AG04450 (cell line): ENCODE data around the gene ADRA2B. TPM values are rescaled to one million over a fixed set of nuclear protein-coding genes. Genes with fewer than 3 reads are reported as not detected.

Experiments
- CTCF ChIA-PET: fragments of 300-600, 350-600 bp; formaldehyde crosslinking; extraction: SDS; loops from one replicate; lab custom pipeline; 2022; ENCODE audit warnings: antibody characterized with exemption, inconsistent platforms; lab: Charles Lee
- POLR2A ChIA-PET: fragments of 350-600 bp; formaldehyde crosslinking; extraction: SDS; loops from one replicate; lab custom pipeline; 2021; ENCODE audit warnings: antibody characterized with exemption, inconsistent platforms; lab: Yijun Ruan, JAX
- DNase-seq: peaks from one replicate; pipeline ENCODE4 v3.0.0-alpha.2; 2011; ENCODE audit warnings: low read depth, low spot score
- H3K27ac ChIP-seq: one replicate; pipeline ENCODE4 v1.5.1; 2012; ENCODE audit warnings: low read depth, low read length, control low read depth
- H3K27me3 ChIP-seq: one replicate; pipeline ENCODE4 v1.6.0; 2012; ENCODE audit warnings: low read length; ENCODE audit not compliant: control insufficient read depth, insufficient read depth
- H3K4me3 ChIP-seq: 2 replicates; pipeline ENCODE4 v1.5.1; 2011; ENCODE audit warnings: mild to moderate bottlenecking, low read depth, low read length, control low read depth
- H3K9me3 ChIP-seq: 2 replicates; pipeline ENCODE4 v1.5.1; 2012; ENCODE audit warnings: low read length; ENCODE audit not compliant: control insufficient read depth, insufficient read depth
- polyA plus RNA-seq: library from polyadenylated mRNA; depleted of rRNA; stranded (reverse); fragments of >200 nt; gene quantifications from 2 replicates; pipeline ENCODE4 v1.2.3, GENCODE V29; 2011
- TF ChIP-seq, protein P1 (sequence below): IDR thresholded peaks from 2 replicates; pipeline ENCODE4 v1.5.1; 2011; ENCODE audit warnings: low read depth, low read length, control low read depth, inconsistent platforms

The ADRA2B gene
- polyA plus RNA-seq, 1 experiment: not detected

DNA sequence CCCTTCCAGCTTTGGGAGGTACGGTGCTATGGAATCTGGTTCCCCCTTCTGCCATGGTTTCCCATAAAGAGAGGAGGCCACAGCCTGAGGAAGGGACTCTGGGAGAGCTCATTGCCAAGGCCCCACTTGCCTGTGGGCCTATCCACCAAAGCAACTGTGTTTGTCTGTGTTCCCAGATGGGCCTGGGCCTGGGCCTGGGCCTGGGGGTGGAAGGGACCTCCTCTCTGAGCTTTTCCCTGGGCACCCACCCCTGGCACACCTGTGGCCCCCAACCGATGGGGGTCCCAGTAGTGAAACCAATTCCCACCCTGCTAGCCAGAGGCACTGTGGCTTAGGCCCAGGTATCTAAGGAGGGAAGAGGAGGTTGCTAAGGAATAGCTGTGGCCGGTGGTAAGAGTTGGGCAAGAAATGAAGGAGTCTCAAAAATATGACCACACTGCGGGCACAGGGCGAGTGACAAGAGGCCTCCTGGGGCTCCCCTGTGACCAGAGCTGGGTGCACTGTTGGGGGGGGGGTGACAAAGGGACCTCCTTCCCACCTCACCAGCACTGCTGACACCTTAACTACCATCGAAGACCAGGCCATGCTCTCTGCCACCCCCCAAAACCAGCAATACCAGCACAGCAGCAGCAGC lies 33.8 kb upstream of the ADRA2B start:
- Histone ChIP-seq H3K27me3 (no peaks in the 10 kb centered on the region), H3K4me3 (no peak overlapping the region), H3K27ac (no peak overlapping the region), H3K9me3 (no peaks in the 10 kb centered on the region)
- TF ChIP-seq, protein P1, sequence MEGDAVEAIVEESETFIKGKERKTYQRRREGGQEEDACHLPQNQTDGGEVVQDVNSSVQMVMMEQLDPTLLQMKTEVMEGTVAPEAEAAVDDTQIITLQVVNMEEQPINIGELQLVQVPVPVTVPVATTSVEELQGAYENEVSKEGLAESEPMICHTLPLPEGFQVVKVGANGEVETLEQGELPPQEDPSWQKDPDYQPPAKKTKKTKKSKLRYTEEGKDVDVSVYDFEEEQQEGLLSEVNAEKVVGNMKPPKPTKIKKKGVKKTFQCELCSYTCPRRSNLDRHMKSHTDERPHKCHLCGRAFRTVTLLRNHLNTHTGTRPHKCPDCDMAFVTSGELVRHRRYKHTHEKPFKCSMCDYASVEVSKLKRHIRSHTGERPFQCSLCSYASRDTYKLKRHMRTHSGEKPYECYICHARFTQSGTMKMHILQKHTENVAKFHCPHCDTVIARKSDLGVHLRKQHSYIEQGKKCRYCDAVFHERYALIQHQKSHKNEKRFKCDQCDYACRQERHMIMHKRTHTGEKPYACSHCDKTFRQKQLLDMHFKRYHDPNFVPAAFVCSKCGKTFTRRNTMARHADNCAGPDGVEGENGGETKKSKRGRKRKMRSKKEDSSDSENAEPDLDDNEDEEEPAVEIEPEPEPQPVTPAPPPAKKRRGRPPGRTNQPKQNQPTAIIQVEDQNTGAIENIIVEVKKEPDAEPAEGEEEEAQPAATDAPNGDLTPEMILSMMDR: no peak
- ChIA-PET POLR2A (interaction anchor here (1.0 kb wide), 1 partner anchor 58 kb away, joined by 3 read pairs; the partner anchor contains the start of gene STARD7), CTCF (interaction anchor here (0.8 to 1.3 kb wide), 3 partner anchors 12 to 128 kb away, joined by 3 to 4 read pairs (median 3); partner anchors contain the start of gene ASTL)
- no peak for DNase-seq

DNA sequence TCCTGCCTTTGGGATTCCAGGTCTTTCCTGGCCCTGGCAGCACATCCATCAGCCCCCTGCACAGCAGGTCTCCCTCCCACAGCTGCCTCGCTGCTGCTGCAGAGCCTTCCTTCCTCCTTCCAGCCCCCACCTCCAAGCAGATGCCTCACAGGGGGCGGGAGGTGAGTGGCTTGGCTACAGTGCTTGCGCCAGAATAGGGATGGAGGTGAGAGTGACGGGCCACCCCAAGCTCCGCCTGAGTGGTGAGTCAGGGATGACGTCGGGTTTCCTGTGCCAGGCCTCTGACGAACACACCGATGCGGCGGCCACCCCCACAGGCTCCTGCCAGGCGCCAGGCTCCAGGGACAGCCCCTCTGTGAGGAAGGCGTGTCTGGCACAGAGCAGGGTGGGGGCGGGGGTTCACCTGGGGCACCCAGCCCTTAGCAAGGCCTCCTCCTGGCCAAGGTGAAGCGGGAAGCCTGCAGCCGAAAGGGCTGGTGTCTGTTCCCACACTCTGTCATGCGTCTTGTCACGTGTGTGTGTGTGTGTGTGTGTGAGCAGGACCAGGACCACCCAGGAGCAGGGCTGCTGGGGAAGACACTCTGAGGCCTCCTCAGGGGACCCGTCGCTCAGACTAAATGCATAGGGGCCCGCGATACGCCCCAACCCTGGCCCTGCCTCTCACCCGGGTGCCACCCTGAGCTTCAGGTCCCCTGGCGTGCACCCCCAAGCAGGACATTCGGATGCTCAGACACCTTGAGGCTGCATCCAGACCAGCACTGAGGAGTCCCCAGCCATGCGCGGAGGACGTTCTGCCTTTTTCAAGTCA lies 32.2 kb upstream of the ADRA2B start:
- TF ChIP-seq, protein P1: no peak
- ChIA-PET POLR2A (no interaction called here), CTCF (interaction anchor here (1.3 kb wide), 1 partner anchor 26 kb away, joined by 7 read pairs; no protein-coding TSS in a partner anchor)
- Histone ChIP-seq H3K4me3 (no peak overlapping the region), H3K27ac (peak overlapping the region; percentile 39), H3K9me3 (no peaks in the 10 kb centered on the region; the same call in 1 of the 2 replicates), H3K27me3 (no peaks in the 10 kb centered on the region)
- peak; percentile 65 for DNase-seq

DNA sequence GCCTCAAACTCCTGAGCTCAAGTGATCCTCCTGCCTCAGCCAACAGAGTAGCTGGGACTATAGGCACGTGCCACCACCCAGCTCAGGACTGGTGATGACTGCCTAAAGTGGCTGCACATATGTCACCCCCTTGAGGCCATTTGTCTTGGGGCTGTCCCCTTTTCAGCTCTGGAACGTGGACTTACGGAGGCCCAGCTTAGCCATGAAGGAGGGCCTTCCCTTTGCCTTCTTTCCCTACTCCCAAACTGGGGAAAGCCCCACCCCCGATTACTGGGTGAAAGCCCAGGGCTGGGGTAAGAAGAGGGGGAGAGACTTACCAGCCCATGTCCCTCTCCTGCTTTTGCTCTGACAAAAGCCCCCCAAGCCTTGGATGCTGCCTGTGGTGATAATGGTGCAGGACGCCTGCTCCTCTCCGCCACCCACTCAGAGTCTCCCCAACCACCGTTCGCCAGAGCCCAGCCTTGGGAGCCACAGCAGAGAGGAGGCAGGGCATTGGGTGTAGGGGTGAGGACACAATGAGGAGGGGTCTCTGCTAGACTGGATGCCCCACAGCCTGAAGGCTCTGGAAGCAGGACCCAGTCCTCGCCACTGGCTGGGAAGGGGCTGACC lies 31.3 kb upstream of the ADRA2B start:
- ChIA-PET POLR2A (no interaction called here), CTCF (interaction anchor here (1.0 to 1.3 kb wide), 2 partner anchors 9 to 27 kb away, joined by 3 to 7 read pairs; no protein-coding TSS in a partner anchor)
- peak overlapping the region; percentile 39 for H3K27ac ChIP-seq
- no peak overlapping the region for H3K4me3 ChIP-seq
- DNase-seq: no peak
- no peaks in the 10 kb centered on the region; the same call in 1 of the 2 replicates for H3K9me3 ChIP-seq
- no peaks in the 10 kb centered on the region for H3K27me3 ChIP-seq
- TF ChIP-seq, protein P1: no peak

DNA sequence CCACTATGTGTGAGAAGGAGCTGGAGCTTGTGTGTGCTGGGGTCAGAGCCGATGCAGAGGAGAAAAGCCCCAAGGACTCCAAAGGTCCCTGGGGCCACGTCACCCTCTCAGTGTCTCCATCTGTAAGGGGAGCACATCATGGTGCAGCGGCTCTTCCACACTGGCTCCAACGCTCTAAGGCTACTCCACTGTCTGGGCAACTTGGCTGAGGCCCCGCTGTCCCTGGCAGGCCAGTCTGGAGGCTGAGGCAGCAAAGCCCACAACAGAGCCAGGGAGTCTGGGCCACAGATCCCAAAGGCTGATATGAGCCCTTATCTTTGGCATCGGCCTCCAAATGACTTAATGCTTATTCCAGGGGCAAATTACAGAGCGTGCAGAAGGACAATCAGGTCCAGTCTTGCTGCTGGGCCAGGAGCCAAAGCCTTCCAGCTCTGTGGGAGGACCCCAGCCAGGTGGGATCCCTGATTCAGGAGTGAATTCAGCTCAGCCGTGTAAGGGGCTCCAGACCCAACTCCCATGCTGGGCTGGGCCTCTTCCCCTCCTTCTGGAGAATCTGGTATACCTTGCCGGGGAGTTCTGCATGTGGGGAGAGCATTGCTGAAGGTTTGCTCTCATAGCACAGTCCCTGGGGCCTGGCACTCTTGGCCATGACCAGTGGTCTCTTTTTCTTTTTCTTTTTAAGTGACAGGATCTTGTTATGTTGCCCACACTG lies 30.7 kb upstream of the ADRA2B start:
- TF ChIP-seq, protein P1: no peak
- CTCF ChIA-PET: interaction anchor here (1.0 to 1.3 kb wide), 2 partner anchors 8 to 27 kb away, joined by 3 to 7 read pairs; no protein-coding TSS in a partner anchor
- Histone ChIP-seq H3K4me3 (no peak overlapping the region), H3K9me3 (no peaks in the 10 kb centered on the region; the same call in 1 of the 2 replicates), H3K27ac (no peak overlapping the region), H3K27me3 (no peaks in the 10 kb centered on the region)
- POLR2A ChIA-PET: no interaction called here
- DNase-seq: no peak
